Prostate gland (tissue), 2 donors: ENCODE data around the gene LYZL1. TPM values are rescaled to one million over a fixed set of nuclear protein-coding genes. Genes with fewer than 3 reads are reported as not detected.

Experiments used
- DNase-seq: peaks from one replicate; pipeline ENCODE4 v3.0.0-alpha.2; 2019; ENCODE audit warnings: low spot score
- H3K27ac ChIP-seq, 2 donors: fragments of 200-600 bp; sonication (generic); 2 replicates each; pipeline ENCODE4 v1.5.1; 2017 to 2019
- H3K27me3 ChIP-seq: fragments of 200-600 bp; sonication (generic); replicated peaks from 2 replicates; pipeline ENCODE4 v1.5.1; 2019; ENCODE audit not compliant: insufficient read depth
- H3K36me3 ChIP-seq, 2 donors: fragments of 200-600 bp; sonication (generic); 1 replicate in 1 of 2; 2 replicates in 1 of 2; pipeline versions ENCODE4 v1.5.1 to v1.8.1; 2017 to 2019
- H3K4me1 ChIP-seq: fragments of 200-600 bp; sonication (generic); replicated peaks from 2 replicates; pipeline ENCODE4 v1.5.1; 2019
- H3K4me3 ChIP-seq, 2 donors: fragments of 200-600 bp; sonication (generic); 2 replicates each; pipeline ENCODE4 v1.5.1; 2017 to 2019
- H3K9me3 ChIP-seq: fragments of 200-600 bp; sonication (generic); 2 replicates; pipeline ENCODE4 v1.5.1; 2017
- POLR2A ChIP-seq: fragments of 450-650 bp; IDR thresholded peaks from one replicate; pipeline ENCODE4 v1.6.1; 2016; ENCODE audit warnings: antibody characterized with exemption, mild to moderate bottlenecking
- POLR2AphosphoS5 ChIP-seq: sonication (generic); formaldehyde crosslinking; IDR thresholded peaks from one replicate; pipeline ENCODE4 v1.6.1; 2017; ENCODE audit warnings: antibody characterized with exemption
- WGBS: methylation state at CpG from one replicate; pipeline ENCODE4 v1.1.5; 2018; 5-methylcytosine and 5-hydroxymethylcytosine counted together
- intact Hi-C: fragments of 100-400 bp; cut with DNase I; formaldehyde crosslinking; loops from one replicate; pipeline ENCODE4 v1.14.2; 2022
- total RNA-seq, 2 donors: library from RNA; depleted of rRNA; stranded (reverse); fragments of >200 nt; gene quantifications; one replicate each; pipeline ENCODE4 v1.1.0, GENCODE V29; 2016
- TF ChIP-seq, protein P1 (sequence below), 4 experiments: fragments of 200-600 bp in 2 of 4; fragments of 450-650 bp in 2 of 4; sonication (generic) in 2 of 4; IDR thresholded peaks; 1 replicate in 3 of 4; 2 replicates in 1 of 4; pipeline ENCODE4 v1.5.1; 2016 to 2019; ENCODE audit warnings: antibody characterized with exemption in 4 of 4, mild to moderate bottlenecking in 2 of 4, moderate library complexity in 2 of 4

Gene LYZL1
- total RNA-seq, 2 donors from 2014 or later: 9.5 TPM; not detected in 1

- Histone ChIP-seq H3K27me3 (no peaks in the 10 kb centered on the region), H3K4me3 (no peak overlapping the region), H3K4me1 (no peaks in the 10 kb centered on the region), H3K36me3 (no peaks in the 10 kb centered on the region), H3K27ac (no peak overlapping the region), H3K9me3 (no peaks in the 10 kb centered on the region)
- intact Hi-C loops: no loop called here
- no peak for DNase-seq
- no peak for TF ChIP-seq POLR2AphosphoS5
- TF ChIP-seq, protein P1, sequence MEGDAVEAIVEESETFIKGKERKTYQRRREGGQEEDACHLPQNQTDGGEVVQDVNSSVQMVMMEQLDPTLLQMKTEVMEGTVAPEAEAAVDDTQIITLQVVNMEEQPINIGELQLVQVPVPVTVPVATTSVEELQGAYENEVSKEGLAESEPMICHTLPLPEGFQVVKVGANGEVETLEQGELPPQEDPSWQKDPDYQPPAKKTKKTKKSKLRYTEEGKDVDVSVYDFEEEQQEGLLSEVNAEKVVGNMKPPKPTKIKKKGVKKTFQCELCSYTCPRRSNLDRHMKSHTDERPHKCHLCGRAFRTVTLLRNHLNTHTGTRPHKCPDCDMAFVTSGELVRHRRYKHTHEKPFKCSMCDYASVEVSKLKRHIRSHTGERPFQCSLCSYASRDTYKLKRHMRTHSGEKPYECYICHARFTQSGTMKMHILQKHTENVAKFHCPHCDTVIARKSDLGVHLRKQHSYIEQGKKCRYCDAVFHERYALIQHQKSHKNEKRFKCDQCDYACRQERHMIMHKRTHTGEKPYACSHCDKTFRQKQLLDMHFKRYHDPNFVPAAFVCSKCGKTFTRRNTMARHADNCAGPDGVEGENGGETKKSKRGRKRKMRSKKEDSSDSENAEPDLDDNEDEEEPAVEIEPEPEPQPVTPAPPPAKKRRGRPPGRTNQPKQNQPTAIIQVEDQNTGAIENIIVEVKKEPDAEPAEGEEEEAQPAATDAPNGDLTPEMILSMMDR (IDR thresholded peaks at IDR 0.05): no peak
- TF ChIP-seq POLR2A: no peak
- WGBS: 96% methylated on average over 1 of the region's 1 CpG
Measured at GRCh38 chr10:29243750-29244149, 45.1 kb upstream of the LYZL1 start.

DNA sequence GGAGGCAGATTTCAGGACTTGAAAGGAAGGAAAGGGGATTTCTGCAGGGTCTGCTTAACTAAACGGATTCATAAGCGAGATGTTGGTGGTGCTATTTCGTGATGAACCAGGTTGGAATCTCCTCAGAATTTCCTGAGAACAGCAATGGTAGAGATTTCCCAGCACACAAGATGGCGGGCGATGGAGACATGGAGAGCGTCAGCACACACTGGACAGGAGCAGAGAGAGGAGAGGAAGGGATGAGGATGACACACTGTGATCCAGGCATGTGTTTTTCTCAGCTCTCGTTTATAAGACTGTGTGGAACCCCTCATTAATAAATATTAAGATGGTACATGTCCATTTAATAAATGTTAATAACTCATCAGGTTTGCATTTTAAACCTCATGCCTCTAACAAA is 43.9 kb upstream of the LYZL1 start:
- Histone ChIP-seq H3K9me3 (no peaks in the 10 kb centered on the region), H3K4me1 (no peaks in the 10 kb centered on the region), H3K4me3 (no peak overlapping the region), H3K27ac (no peak overlapping the region), H3K36me3 (no peaks in the 10 kb centered on the region), H3K27me3 (no peaks in the 10 kb centered on the region)
- intact Hi-C loops: no loop called here
- WGBS: 96% methylated on average over 7 of the region's 7 CpGs
- TF ChIP-seq POLR2A (no peak), POLR2AphosphoS5 (no peak)
- TF ChIP-seq, protein P1 (IDR thresholded peaks at IDR 0.05): no peak
- no peak for DNase-seq

- peak; percentile 6 for DNase-seq
- TF ChIP-seq POLR2AphosphoS5: no peak
- TF ChIP-seq POLR2A: no peak
- TF ChIP-seq, protein P1 (IDR thresholded peaks at IDR 0.05): no peak
- H3K4me1 ChIP-seq: no peaks in the 10 kb centered on the region
- no peaks in the 10 kb centered on the region for H3K27me3 ChIP-seq
- H3K9me3 ChIP-seq: no peaks in the 10 kb centered on the region
- no peak overlapping the region for H3K27ac ChIP-seq
- intact Hi-C loops: no loop called here
- 48% methylated on average over 11 of the region's 11 CpGs for WGBS
- no peak overlapping the region for H3K4me3 ChIP-seq
- no peaks in the 10 kb centered on the region for H3K36me3 ChIP-seq
Measured at GRCh38 chr10:29245476-29245875, 43.4 kb upstream of the LYZL1 start.

DNA sequence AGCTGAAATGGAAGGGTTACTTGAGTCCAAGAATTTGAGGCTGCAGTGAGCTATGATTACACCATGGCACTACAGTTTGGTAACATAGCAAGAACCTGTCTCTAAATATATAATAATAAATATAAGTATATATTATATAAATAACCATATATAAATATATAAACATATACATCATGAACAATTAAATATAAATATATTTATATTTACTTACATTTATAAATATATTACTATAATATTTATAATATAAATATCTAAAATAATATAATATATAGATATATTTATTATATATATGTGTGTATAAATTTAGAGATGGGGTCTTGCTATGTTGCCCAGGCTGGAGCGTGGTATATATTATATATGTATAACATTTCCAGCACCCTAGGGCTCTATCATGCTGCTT is 42.4 kb upstream of the LYZL1 start:
- TF ChIP-seq POLR2A (no peak), POLR2AphosphoS5 (no peak)
- TF ChIP-seq, protein P1 (IDR thresholded peaks at IDR 0.05): no peak
- no peak overlapping the region for H3K4me3 ChIP-seq
- no peaks in the 10 kb centered on the region for H3K9me3 ChIP-seq
- WGBS: 100% methylated on average over 1 of the region's 1 CpG
- H3K36me3 ChIP-seq: no peaks in the 10 kb centered on the region
- H3K4me1 ChIP-seq: no peaks in the 10 kb centered on the region
- intact Hi-C loops: no loop called here
- no peaks in the 10 kb centered on the region for H3K27me3 ChIP-seq
- H3K27ac ChIP-seq: no peak overlapping the region
- no peak for DNase-seq

GRCh38 chr10:29248158-29248557 is 40.7 kb upstream of the LYZL1 start:
- no peak for DNase-seq
- Histone ChIP-seq H3K9me3 (no peaks in the 10 kb centered on the region), H3K36me3 (no peaks in the 10 kb centered on the region), H3K27me3 (peaks cover 3% of the 10 kb centered on the region), H3K4me3 (no peak overlapping the region), H3K27ac (no peak overlapping the region), H3K4me1 (no peaks in the 10 kb centered on the region)
- TF ChIP-seq POLR2AphosphoS5 (no peak), POLR2A (no peak)
- TF ChIP-seq, protein P1 (IDR thresholded peaks at IDR 0.05): no peak
- intact Hi-C loops: no loop called here
